ENCODE data around the gene PPP2R2B. TPM values are rescaled to one million over a fixed set of nuclear protein-coding genes. Genes with fewer than 3 reads are reported as not detected.

PPP2R2B gene
- total and polyA plus RNA-seq, 4 donors = 0.15 to 1.2 (median 0.55) TPM

DNA sequence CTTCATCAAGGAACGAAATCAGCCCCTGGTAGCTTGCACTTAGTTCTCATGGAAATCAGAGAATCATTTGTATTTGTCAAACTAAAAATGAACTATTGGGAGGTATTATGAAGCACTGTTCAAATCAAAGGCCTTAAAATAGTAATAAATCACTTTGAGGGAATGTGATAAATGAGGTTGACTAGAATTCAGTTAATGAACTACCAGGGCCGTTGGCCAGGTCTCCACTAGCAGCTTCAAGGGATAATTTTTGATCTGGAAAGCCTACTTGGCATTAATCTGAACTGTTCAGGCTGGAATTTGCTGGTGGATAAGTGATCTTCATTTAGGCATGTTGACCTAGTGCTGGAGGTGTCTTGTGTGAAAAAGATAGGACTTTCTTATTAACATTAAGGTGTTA is 286.2 kb downstream of the PPP2R2B start:
- Histone ChIP-seq H3K27ac (ENCODE audit: low read depth in 1 of 2, low read length in 1 of 2) (no peak overlapping the region), H3K4me1 (ENCODE audit: control insufficient read depth in 5 of 5, insufficient read depth in 5 of 5, low read length in 5 of 5) (peaks cover 0 to 2% (median 0%) of the 10 kb centered on the region in 5 donors), H3K9me3 (ENCODE audit: control insufficient read depth in 4 of 4, insufficient read depth in 3 of 4, low read length in 3 of 4) (no peaks in the 10 kb centered on the region), H3K4me3 (no peak overlapping the region), H3K27me3 (ENCODE audit: control insufficient read depth in 3 of 3, insufficient read depth in 3 of 3, low read length in 2 of 3) (no peaks in the 10 kb centered on the region), H3K9ac (ENCODE audit: insufficient read depth in 1 of 2, low read length in 2 of 2) (no peak overlapping the region), H3K36me3 (ENCODE audit: control insufficient read depth in 4 of 4, insufficient read depth in 4 of 4, low read length in 4 of 4) (no peaks in the 10 kb centered on the region)
- no peak for DNase-seq
- WGBS, 2 donors = 63 to 77% methylated on average over 2 of the region's 2 CpGs
- TF ChIP-seq, protein P1, sequence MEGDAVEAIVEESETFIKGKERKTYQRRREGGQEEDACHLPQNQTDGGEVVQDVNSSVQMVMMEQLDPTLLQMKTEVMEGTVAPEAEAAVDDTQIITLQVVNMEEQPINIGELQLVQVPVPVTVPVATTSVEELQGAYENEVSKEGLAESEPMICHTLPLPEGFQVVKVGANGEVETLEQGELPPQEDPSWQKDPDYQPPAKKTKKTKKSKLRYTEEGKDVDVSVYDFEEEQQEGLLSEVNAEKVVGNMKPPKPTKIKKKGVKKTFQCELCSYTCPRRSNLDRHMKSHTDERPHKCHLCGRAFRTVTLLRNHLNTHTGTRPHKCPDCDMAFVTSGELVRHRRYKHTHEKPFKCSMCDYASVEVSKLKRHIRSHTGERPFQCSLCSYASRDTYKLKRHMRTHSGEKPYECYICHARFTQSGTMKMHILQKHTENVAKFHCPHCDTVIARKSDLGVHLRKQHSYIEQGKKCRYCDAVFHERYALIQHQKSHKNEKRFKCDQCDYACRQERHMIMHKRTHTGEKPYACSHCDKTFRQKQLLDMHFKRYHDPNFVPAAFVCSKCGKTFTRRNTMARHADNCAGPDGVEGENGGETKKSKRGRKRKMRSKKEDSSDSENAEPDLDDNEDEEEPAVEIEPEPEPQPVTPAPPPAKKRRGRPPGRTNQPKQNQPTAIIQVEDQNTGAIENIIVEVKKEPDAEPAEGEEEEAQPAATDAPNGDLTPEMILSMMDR (IDR thresholded peaks at IDR 0.05; ENCODE audit: control extremely low read depth, extremely low read depth) = no peak
- no peak for ATAC-seq (ENCODE audit: insufficient read depth, low FRiP score)

DNA sequence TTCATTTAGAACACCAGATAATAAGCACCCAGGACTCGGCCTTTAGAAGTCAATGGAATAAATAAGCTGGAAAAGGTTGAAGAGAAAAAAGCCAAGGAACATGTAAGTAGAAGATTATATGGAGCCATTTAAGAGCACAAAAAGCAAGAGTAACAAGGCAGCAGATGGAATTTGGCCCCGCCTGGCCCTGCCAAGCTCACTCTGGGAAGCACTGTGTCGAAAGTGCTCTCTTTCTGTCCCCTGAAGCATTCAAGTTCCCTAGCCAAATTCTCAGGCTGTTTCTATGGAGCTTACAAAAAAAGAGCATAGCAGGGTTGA is 289.6 kb downstream of the PPP2R2B start:
- H3K4me1 ChIP-seq (ENCODE audit: control insufficient read depth in 5 of 5, insufficient read depth in 5 of 5, low read length in 5 of 5) = peaks cover 0 to 2% (median 0%) of the 10 kb centered on the region in 5 donors
- TF ChIP-seq, protein P1 (IDR thresholded peaks at IDR 0.05; ENCODE audit: control extremely low read depth, extremely low read depth) = no peak
- DNase-seq (no peak), ATAC-seq (ENCODE audit: insufficient read depth, low FRiP score) (no peak)
- no peaks in the 10 kb centered on the region for H3K36me3 ChIP-seq (ENCODE audit: control insufficient read depth in 4 of 4, insufficient read depth in 4 of 4, low read length in 4 of 4)
- no peak overlapping the region for H3K4me3 ChIP-seq
- no peak overlapping the region for H3K9ac ChIP-seq (ENCODE audit: insufficient read depth in 1 of 2, low read length in 2 of 2)
- H3K27me3 ChIP-seq (ENCODE audit: control insufficient read depth in 3 of 3, insufficient read depth in 3 of 3, low read length in 2 of 3) = no peaks in the 10 kb centered on the region
- WGBS, 2 donors = 79 to 90% methylated on average over 3 of the region's 3 CpGs
- no peaks in the 10 kb centered on the region for H3K9me3 ChIP-seq (ENCODE audit: control insufficient read depth in 4 of 4, insufficient read depth in 3 of 4, low read length in 3 of 4)
- H3K27ac ChIP-seq (ENCODE audit: low read depth in 1 of 2, low read length in 1 of 2) = no peak overlapping the region

DNA sequence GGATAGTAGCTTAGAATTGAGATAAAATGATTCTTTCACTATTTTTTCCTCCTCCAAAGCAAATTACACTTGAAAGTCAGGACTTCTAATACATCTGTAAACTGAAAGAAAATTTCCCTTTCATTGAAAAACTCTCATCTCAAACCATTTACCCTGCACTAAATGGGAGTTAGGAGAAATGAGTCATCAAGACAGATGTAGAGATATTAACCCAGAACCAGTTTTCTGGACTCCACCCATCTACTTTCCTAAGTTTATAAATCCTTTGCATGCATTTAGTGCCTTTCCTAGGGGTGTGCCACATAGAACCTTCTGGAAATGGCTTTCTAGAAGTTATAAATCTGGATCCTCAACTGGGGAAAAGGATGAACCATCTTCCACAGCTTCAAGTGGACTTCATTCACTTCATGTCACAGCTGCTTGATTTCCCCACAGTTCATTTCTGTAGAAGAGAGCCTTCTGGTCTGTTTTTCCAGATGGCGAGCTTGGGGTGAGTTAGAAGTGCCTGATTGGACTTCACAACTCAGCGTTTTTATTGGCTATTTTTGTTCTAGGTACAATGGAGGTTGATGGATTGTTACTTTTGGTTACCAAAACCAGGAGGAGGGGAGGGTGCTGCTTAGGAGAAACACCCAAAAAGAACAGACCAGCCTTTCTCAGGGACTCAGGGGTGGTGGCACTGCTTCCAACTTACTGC is 290.1 kb downstream of the PPP2R2B start:
- Histone ChIP-seq H3K9ac (ENCODE audit: insufficient read depth in 1 of 2, low read length in 2 of 2) (no peak overlapping the region), H3K27ac (ENCODE audit: low read depth in 1 of 2, low read length in 1 of 2) (no peak overlapping the region), H3K27me3 (ENCODE audit: control insufficient read depth in 3 of 3, insufficient read depth in 3 of 3, low read length in 2 of 3) (no peaks in the 10 kb centered on the region), H3K9me3 (ENCODE audit: control insufficient read depth in 4 of 4, insufficient read depth in 3 of 4, low read length in 3 of 4) (no peaks in the 10 kb centered on the region), H3K4me1 (ENCODE audit: control insufficient read depth in 5 of 5, insufficient read depth in 5 of 5, low read length in 5 of 5) (peaks cover 0 to 2% (median 0%) of the 10 kb centered on the region in 5 donors), H3K36me3 (ENCODE audit: control insufficient read depth in 4 of 4, insufficient read depth in 4 of 4, low read length in 4 of 4) (no peaks in the 10 kb centered on the region), H3K4me3 (no peak overlapping the region)
- DNase-seq (peak in 1 of 3 donors; percentile 1), ATAC-seq (ENCODE audit: insufficient read depth, low FRiP score) (no peak)
- 71 to 77% methylated on average over 2 of the region's 2 CpGs for WGBS, 2 donors
- TF ChIP-seq, protein P1 (IDR thresholded peaks at IDR 0.05; ENCODE audit: control extremely low read depth, extremely low read depth) = no peak

DNA sequence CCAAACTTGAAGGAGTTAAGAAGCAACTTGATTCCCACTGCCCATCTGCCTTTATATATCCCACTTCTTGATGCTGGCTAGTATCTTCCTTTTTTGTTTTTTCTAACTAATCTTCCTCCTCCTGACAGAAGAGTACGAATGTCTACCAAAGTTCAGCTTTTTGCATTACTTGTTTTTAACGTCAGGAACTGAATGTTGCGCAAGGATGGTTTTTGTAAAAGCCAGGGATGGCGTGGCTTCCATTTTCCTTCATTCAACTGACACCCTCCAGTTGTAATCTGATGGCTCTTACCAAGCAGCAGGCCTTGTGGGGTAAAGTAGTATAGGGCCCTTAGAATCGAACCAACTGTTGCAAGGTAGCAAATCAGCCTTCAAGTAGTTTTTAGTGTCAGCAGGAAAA is 291.8 kb downstream of the PPP2R2B start:
- ATAC-seq (ENCODE audit: insufficient read depth, low FRiP score) = no peak
- WGBS, 2 donors = 45 to 70% methylated on average over 5 of the region's 5 CpGs
- TF ChIP-seq, protein P1 (IDR thresholded peaks at IDR 0.05; ENCODE audit: control extremely low read depth, extremely low read depth) = no peak

More for the DNA sequence above, 291.8 kb downstream of the PPP2R2B start:
- H3K27me3 ChIP-seq (ENCODE audit: control insufficient read depth in 3 of 3, insufficient read depth in 3 of 3, low read length in 2 of 3) = no peaks in the 10 kb centered on the region
- no peak overlapping the region for H3K27ac ChIP-seq (ENCODE audit: low read depth in 1 of 2, low read length in 1 of 2)
- no peak overlapping the region for H3K4me3 ChIP-seq
- DNase-seq = no peak
- H3K4me1 ChIP-seq (ENCODE audit: control insufficient read depth in 5 of 5, insufficient read depth in 5 of 5, low read length in 5 of 5) = peaks cover 0 to 2% (median 0%) of the 10 kb centered on the region in 5 donors
- no peak overlapping the region for H3K9ac ChIP-seq (ENCODE audit: insufficient read depth in 1 of 2, low read length in 2 of 2)
- peaks cover 0 to 2% (median 0%) of the 10 kb centered on the region in 4 donors for H3K9me3 ChIP-seq (ENCODE audit: control insufficient read depth in 4 of 4, insufficient read depth in 3 of 4, low read length in 3 of 4)
- no peaks in the 10 kb centered on the region for H3K36me3 ChIP-seq (ENCODE audit: control insufficient read depth in 4 of 4, insufficient read depth in 4 of 4, low read length in 4 of 4)

Measured in lung (tissue), 12 donors.